Loucy (cell line): Measurements from ENCODE around the gene GOLGA1.
"Not testable (repeated sequence)": the region's sequence is repeated elsewhere in the genome, so short reads cannot be mapped to it uniquely, and the experiment has no call there.

Experiments
- H2AFZ ChIP-seq: fragments of 200-600 bp; sonication (generic); 2 replicates; pipeline ENCODE4 v1.6.0; 2016; ENCODE audit warnings: antibody characterized with exemption, mild to moderate bottlenecking, low read length, moderate library complexity
- H3F3A ChIP-seq: fragments of 200-600 bp; 2 replicates; pipeline ENCODE4 v1.6.0; 2016; ENCODE audit warnings: antibody characterized with exemption, low read depth, mild to moderate bottlenecking
- H3K27me3 ChIP-seq: fragments of 200-600 bp; sonication (generic); 2 replicates; pipeline ENCODE4 v1.6.1; 2014; ENCODE audit warnings: low read length, mild to moderate bottlenecking; ENCODE audit not compliant: insufficient read depth, poor library complexity, severe bottlenecking
- H3K36me3 ChIP-seq: fragments of 200-600 bp; sonication (generic); 2 replicates; pipeline ENCODE4 v1.6.1; 2016; ENCODE audit warnings: low read length; ENCODE audit not compliant: insufficient read depth
- H3K4me1 ChIP-seq: fragments of 200-600 bp; sonication (generic); 2 replicates; pipeline ENCODE4 v1.5.1; 2014; ENCODE audit warnings: low read length, mild to moderate bottlenecking; ENCODE audit not compliant: insufficient read depth, poor library complexity, severe bottlenecking
- H3K4me2 ChIP-seq: fragments of 200-600 bp; sonication (generic); 2 replicates; pipeline ENCODE4 v1.6.0; 2014; ENCODE audit warnings: antibody characterized with exemption, low read length, low read depth, mild to moderate bottlenecking; ENCODE audit not compliant: poor library complexity, severe bottlenecking
- H3K4me3 ChIP-seq: fragments of 200-600 bp; sonication (generic); 2 replicates; pipeline ENCODE4 v1.5.1; 2014; ENCODE audit warnings: low read length, mild to moderate bottlenecking, mixed read lengths; ENCODE audit not compliant: poor library complexity, severe bottlenecking
- H3K79me2 ChIP-seq: fragments of 200-600 bp; sonication (generic); 2 replicates; pipeline ENCODE4 v1.6.1; 2014; ENCODE audit warnings: low read length; ENCODE audit not compliant: insufficient read depth
- H3K9ac ChIP-seq: fragments of 200-600 bp; sonication (generic); 2 replicates; pipeline ENCODE4 v1.6.0; 2014; ENCODE audit warnings: mild to moderate bottlenecking, low read depth, low read length, moderate library complexity; ENCODE audit not compliant: poor library complexity, severe bottlenecking
- H3K9me2 ChIP-seq: fragments of 200-600 bp; sonication (generic); replicated peaks from 2 replicates; pipeline ENCODE4 v1.6.1; 2016; ENCODE audit warnings: low read depth, low read length, mixed read lengths
- H3K9me3 ChIP-seq: fragments of 200-600 bp; sonication (generic); 2 replicates; pipeline ENCODE4 v1.6.1; 2014; ENCODE audit warnings: mild to moderate bottlenecking, antibody characterized with exemption, low read length, low read depth; ENCODE audit not compliant: insufficient read depth
- H4K20me1 ChIP-seq: fragments of 200-600 bp; sonication (generic); 2 replicates; pipeline ENCODE4 v1.6.0; 2014; ENCODE audit warnings: antibody characterized with exemption, low read length, mild to moderate bottlenecking; ENCODE audit not compliant: insufficient read depth, poor library complexity, severe bottlenecking
- CTCF ChIP-seq: fragments of 200-600 bp; sonication (generic); conservative IDR thresholded peaks from 2 replicates; pipeline ENCODE4 v1.5.1; 2014; ENCODE audit warnings: mild to moderate bottlenecking, antibody characterized with exemption, low read length
- EZH2phosphoT487 ChIP-seq: fragments of 200-600 bp; IDR thresholded peaks from 2 replicates; pipeline ENCODE4 v1.6.1; 2018; ENCODE audit warnings: antibody characterized with exemption, mild to moderate bottlenecking, moderate library complexity, borderline replicate concordance

GOLGA1 gene

DNA sequence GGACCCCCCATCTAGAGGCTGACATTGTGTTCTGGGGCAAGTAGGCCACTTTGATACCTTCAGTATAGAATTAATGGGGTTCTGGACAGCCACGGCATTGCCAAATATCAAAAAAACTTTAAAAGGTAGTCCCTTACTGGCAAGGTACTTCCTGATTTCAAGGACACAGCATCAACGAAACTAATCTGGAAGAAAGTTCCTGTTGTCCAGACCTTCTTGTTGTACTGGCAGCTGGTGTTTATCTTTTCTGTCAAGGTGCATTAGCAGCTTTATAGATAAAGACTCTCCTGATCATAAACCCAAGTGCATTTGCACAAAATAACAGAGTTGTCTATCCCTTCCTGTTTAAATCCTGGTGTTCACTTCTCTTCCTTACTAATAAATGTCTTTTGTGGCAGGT lies 23.7 kb upstream of the GOLGA1 start:
- Histone ChIP-seq H3K9me2 (no peaks in the 10 kb centered on the region), H3K27me3 (no peaks in the 10 kb centered on the region), H3F3A (peaks cover 5% of the 10 kb centered on the region; the same call in 1 of the 2 replicates), H3K9ac (no peak overlapping the region), H3K9me3 (no peaks in the 10 kb centered on the region), H3K4me3 (no peak overlapping the region), H3K4me2 (no peak overlapping the region), H3K36me3 (peaks cover 20% of the 10 kb centered on the region; the same call in 1 of the 2 replicates), H2AFZ (no peak overlapping the region), H3K79me2 (no peaks in the 10 kb centered on the region), H3K4me1 (peaks cover 12% of the 10 kb centered on the region), H4K20me1 (no peaks in the 10 kb centered on the region)
- TF ChIP-seq EZH2phosphoT487, result no peak
- no peak for TF ChIP-seq CTCF

DNA sequence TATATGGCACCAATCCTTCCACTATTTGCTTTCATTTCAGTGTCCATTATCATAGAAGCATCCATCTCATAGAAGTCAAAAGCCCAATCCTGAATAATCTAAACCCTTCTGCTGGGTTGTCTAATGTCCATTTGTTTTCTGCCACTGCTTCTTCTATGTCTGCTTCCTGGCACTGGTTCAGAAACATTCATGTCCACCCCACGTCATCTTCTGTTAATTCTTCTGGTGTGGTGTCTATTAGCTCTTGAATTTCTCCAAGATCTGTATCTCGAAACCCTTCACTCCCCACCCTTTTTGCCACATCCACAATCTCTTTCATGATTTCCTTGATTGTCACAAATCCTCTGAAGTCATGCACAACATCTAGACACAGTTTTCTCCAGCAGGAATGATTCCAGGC lies 23.2 kb upstream of the GOLGA1 start:
- Histone ChIP-seq H3K4me2 (no peak overlapping the region), H3K9ac (no peak overlapping the region), H3K27me3 (no peaks in the 10 kb centered on the region), H3K79me2 (no peaks in the 10 kb centered on the region), H3K9me3 (no peaks in the 10 kb centered on the region), H3K4me1 (peaks cover 12% of the 10 kb centered on the region), H4K20me1 (no peaks in the 10 kb centered on the region), H3K4me3 (no peak overlapping the region), H2AFZ (no peak overlapping the region), H3K36me3 (peaks cover 16% of the 10 kb centered on the region; the same call in 1 of the 2 replicates), H3K9me2 (no peaks in the 10 kb centered on the region), H3F3A (peaks cover 5% of the 10 kb centered on the region; the same call in 1 of the 2 replicates)
- TF ChIP-seq EZH2phosphoT487 (no peak), CTCF (no peak)

- Histone ChIP-seq H2AFZ (no peak overlapping the region), H3K9me3 (no peaks in the 10 kb centered on the region), H3K4me2 (no peak overlapping the region), H3K36me3 (peaks cover 5% of the 10 kb centered on the region; the same call in 1 of the 2 replicates), H3K4me3 (no peak overlapping the region), H3K4me1 (peaks cover 6% of the 10 kb centered on the region), H3K27me3 (no peaks in the 10 kb centered on the region), H3K9me2 (no peaks in the 10 kb centered on the region), H3F3A (0 out of 2 replicates have a peak, but pooled peaks cover under 1% of the 10 kb centered on the region), H3K9ac (no peak overlapping the region), H4K20me1 (no peaks in the 10 kb centered on the region), H3K79me2 (no peaks in the 10 kb centered on the region)
- TF ChIP-seq EZH2phosphoT487 (no peak), CTCF (no peak)
Observed at GRCh38 chr9:124960409-124960752, 19.5 kb upstream of the GOLGA1 start.

GRCh38 chr9:124959671-124960408 lies 19.0 kb upstream of the GOLGA1 start:
- H3K4me1 ChIP-seq, H3K4me3 ChIP-seq, H3K4me2 ChIP-seq, H3F3A ChIP-seq, H3K9ac ChIP-seq, H3K9me3 ChIP-seq, H3K9me2 ChIP-seq, H3K27me3 ChIP-seq, H4K20me1 ChIP-seq, H3K79me2 ChIP-seq, H2AFZ ChIP-seq, H3K36me3 ChIP-seq: not testable (repeated sequence)
